CMK (cell line): ENCODE measurements around the gene IGF2BP3.
"Not testable (repeated sequence)": the region's sequence is repeated elsewhere in the genome, so short reads cannot be mapped to it uniquely, and the experiment has no call there.

Experiments
- DNase-seq: peaks from one replicate; pipeline ENCODE4 v3.0.0-alpha.2; 2010; ENCODE audit warnings: low read depth

Gene IGF2BP3

DNA sequence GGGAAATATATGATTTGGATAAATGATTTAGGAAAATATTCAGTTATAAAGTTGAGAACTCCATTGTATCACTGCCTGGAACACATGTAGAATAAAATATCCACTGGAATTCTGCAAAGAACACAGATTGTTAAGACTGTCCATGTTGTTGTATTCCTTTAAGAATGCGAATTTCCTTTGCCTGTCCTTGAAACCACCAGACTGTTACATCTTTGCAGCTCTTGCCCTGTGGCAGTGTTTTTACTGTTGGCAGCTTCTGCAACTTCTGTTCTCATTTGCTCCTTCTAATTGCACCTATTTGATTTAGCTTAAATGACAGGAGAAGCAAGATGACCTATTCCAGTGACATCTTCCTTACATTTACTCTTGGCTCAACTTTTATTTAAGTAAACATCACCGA, 131.4 kb downstream of the IGF2BP3 start:
- no peak for DNase-seq

DNA sequence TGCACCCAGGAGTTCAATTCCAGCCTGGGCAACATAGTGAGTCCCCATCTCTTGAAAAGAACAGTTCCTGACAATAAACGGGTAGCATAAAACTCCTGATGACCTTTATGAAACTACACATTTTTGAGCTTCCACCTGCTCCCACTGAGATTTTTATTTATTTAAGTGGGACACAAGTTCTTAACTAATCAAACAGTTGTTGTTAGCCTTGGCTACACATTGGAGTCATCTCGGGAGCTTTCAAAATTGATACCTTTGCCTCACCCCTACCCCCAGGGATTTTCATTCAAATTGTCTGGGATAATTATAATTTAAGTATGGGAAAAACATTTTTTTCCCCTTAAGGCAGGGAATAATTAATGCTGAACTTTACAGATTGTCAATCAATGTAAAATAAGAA, 131.9 kb downstream of the IGF2BP3 start:
- DNase-seq: no peak

DNA sequence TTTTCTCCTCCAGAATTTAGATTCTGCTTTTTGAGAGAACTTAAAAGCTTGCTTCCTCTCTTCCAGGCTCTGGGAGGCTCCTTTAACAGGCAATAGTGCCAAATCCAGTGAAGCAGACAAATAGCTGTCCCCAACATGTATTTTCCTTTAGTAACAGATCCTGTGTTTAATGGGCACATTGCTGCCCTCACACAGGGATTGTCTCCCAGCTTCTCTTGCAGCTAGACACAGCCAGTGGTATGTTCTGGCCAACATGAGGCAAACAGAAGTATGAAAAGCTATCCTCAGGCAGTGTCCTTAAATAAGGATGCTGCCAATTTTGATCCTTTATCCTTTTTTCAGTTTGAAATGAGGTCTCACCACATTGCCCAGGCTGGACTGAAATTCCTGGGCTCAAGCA, 132.9 kb downstream of the IGF2BP3 start:
- no peak for DNase-seq

DNA sequence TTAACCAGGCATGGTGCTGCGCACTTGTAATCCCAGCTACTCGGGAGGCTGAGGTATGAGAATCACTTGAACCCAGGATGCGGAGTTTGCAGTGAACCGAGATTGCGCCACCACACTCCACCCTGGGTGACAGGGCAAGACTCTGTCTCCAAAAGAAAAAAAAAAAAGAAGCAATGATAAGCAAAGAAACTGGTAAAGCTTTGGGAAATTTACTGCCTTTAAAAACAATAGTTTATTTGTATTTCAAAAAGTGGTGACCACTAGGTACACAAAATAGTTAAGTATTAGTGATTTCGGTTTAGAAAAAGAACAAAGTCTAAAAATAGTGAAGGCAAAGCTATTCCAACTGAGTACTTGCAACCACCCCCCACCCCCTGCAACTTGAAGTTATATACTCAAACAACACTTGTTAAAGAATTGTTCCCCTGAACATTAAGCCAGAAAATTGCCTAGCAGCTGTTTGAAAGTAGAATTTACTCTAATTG, 133.4 kb downstream of the IGF2BP3 start:
- DNase-seq: no peak

DNA sequence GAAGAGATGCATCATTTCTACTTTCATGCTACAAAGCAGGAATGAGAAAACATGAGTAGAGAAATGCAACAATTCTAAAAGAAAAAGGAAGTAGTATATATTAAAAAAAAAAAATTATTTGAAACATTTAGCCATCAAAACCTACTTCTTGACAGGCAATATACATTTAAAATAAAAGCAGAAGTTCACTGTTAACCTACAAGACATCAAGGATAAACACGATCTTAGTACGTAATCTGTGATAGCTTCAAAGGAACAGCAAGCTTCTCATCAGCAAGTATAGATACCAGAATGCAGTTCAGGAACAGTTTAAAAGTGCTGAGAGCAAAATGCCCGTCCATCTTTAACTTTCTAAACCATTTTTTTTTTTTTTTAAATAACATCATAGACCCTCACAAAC, 134.2 kb downstream of the IGF2BP3 start:
- DNase-seq: no peak

DNA sequence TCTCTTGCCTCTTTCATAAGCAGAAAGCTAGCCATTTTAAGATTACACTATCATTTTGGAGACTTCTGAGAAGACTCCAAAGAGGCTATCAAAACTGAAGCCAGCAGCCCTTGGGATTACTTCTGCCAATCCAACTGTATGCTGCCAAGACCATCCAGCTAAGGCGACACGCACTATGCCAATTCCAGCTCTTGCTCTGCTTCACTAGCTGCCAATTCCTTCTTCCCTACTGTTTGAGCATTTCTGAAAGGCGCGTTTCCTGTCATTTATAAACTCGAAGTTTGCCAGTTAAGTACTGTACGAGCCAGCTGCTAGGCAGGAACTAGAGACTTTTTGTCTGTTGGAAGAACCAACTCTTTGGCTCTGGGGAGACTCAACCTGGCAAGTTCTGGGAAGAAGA, 134.7 kb downstream of the IGF2BP3 start:
- no peak for DNase-seq

DNA sequence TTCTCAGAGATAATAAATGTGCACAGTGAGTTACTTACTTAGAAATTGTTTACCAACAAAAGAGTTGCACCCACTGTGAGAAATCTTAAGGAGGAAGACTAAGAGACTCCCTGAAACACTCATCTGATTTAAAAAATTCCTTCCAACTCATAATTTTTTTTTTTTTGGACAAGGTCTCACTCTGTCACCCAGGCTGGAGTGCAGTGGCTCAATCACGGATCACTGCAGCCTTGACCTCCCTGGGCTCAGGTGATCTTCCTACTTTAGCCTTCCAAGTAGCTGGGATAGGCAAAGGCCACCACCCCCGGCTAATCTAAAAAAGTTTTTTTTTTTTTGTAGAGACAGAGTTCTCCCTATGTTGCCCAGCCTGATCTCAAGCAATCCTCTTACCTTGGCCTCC, 135.2 kb downstream of the IGF2BP3 start:
- no peak for DNase-seq

DNA sequence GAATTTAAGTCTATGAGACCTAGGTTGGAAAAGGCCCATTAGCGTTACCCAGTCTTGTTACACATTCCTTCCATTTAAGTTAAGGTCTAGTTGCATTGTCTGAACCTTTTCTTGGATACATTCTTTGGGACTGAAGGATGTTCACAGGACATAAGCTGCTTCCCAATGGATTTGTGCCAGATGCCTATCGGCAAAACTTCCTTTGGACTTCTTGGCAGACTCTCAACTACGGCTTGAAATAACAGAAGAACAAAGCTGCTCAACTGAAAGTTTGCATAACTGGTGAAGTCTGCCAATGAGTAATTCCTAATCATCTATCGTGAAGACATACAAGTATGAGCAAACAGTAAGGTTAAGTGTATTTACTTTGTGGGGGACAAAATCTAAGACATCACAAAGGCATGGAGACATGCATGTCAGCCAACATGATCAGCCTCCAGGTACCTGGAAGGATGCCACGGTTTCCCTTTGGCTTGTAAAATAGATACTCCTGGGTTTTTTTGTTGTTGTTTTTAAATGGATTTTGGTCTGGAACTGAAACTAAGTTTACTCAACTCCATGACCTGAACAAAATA, 135.7 kb downstream of the IGF2BP3 start:
- DNase-seq: no peak

DNA sequence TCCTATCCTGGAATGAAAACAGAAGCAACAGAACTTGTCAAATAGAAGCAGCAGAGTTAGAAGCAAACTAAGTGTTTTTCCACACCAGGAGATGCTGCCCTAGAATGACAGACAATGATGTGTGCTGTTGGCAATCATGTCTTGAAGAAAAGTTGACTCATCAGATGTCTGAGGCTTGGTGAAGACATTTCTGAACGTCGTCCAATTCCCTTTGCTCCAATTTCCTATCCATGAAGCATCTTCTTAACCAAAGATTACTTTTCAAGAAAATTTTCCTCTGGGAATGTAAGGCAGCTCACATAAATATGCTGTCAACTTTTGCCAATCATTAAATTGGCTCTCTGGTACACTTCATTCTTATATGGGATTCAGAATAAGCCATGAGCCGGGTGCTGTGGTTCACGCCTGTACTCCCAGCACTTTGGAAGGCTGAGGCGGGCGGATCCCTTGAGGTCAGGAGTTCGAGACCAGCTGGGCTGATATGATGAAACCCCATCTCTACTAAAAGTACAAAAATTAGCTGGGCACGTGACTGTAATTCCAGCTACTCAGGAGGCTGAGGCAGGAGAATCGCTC, 136.5 kb downstream of the IGF2BP3 start:
- no peak for DNase-seq

DNA sequence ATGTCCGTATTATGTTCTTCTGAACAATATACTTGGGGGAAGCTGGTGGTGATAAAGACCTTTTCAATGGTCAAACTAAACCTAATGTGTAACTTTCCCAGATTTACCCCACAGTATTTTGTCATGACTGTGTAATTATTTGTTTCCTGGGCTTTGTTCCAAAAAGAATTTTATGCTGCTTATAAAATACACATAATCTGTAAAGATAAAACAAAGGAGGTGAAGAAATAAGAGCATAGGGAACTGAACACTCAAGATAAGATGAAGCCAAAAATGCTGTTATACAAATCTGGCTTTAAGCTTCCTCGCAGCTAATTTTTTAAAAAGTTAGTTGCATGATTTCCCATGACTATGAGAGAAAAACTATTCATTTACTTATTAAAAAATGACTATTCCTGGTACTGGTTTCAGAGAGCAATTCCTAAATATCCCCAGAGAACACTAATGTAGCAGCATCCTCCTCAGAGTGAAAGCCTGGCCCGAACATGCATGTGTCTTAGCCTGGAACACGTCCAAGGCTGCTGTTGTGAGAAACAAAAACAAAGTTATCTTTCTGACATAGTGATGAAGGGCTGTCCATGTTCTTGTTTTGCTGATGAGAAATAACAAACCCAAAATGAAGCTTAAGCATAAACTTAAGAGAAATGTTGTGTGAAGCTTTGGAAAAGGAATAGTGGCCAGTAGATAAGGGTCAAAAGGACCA, 137.2 kb downstream of the IGF2BP3 start:
- DNase-seq: no peak

DNA sequence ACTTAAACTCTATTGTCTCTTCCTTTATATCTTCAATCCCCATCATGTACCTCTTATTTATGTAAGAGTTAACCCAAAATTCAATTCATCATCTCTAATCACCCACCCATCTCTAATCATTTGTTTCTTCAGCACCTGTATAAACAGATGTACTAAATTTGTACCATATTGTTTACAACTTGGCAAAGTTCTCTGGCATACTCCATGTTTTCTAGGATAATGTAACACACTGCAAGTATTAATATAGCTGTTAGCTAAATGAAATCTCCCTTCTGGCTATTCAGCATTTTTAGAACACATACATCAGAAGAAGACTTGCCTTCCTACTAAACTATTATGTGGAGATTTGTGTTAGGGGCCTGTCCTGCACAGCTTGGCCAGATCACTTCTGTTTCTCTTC, 138.1 kb downstream of the IGF2BP3 start:
- DNase-seq: no peak

DNA sequence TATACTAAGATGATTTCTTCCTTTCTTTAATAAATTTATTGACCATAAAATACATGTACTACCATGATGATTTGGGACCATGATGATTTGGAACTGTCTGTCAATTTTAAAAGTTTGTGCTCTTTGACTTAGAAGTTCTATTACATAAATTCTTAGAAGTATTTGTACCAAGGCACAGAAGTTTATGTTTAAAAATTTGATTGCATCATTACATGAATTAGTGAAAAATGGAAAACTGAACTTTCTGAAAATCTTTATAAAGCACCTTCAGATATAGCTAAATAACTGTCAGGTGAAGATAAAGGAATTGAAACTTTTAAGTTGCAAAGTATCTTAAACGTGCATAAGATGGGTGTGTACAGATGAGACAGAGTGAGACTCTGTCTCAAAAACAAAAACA, 139.2 kb downstream of the IGF2BP3 start:
- no peak for DNase-seq

DNA sequence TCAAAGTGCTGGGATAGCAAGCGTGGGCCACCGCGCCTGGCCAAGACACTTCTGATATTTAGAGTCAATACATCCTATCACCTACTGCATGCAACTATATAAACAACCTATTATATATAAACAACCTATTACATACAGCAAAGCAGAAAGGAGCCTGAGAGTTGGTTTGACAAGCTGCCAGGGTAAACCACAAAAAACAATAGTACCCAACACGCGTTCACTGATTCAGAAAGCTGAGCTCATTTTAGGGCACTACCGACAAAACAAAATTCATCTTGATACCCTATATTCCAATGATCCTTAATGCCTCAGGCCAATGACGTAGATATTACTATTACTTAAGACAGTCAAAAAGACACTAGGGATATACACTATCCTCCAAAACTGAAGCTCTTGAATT, 154.9 kb downstream of the IGF2BP3 start:
- DNase-seq: no peak

DNA sequence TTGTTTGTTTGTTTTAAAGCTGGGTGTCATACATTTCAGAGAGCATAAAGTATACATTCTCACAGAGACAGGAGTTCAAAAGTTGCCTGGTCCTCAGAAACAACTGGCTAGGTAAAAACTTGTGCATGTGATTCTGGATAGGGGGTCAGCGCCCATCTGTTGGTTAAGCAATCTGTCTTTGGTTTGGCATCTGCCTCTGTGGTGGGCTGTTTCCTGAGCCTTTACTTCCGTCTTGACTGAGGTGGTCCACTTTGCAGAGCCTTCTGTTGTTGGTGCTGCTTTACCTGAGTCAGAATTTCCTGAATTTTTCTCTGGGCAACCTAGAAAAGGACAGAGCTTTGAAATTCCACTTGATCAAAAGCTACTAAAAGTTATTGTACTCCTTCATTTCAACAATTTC, 158.2 kb downstream of the IGF2BP3 start:
- DNase-seq: not testable (repeated sequence)

DNA sequence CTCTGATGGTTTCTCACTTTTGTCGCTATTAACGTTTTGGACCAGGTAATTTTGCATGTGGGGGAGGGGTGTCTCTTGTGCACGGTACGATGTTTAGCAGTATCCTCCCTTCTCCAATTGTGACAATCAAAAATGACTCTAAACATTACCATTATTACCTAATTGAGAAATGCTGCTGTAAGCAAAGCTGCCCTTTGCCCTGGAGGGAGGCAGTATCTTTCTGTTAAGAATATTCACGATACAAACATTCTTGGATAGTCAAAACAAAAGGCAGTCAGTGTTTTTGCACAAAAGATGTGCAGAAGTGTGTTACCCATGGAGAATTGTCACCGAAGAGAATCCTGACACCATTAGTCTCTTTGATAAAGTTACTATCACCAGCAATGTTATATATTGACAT, 161.5 kb downstream of the IGF2BP3 start:
- DNase-seq: no peak

DNA sequence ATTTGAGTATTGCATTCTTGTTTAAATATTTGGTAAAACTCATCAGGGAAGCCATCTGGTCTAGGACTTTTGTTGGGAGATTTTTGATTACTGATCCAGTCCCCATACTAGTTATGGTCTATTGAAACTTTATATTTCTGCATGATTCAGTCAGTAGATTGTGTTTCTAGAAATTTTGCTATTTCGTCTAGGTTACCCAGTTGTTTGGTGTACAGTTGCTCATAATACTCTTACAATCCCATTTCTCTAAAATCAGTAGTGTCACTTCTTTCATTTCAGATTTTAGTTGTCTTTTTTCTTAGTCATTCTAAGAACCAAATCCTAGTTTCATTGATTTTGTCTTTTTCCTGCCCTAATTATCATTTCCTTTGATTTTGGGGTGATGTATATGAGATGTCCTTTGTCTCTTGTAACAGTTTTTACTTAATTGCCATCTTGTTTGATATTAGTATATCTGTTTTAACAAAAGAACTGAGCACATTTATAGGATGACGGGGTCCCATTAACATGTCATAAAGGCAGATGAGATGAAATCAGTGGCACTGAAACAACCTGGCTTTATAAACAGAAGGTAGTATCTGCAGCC, 163.3 kb downstream of the IGF2BP3 start:
- DNase-seq: no peak

DNA sequence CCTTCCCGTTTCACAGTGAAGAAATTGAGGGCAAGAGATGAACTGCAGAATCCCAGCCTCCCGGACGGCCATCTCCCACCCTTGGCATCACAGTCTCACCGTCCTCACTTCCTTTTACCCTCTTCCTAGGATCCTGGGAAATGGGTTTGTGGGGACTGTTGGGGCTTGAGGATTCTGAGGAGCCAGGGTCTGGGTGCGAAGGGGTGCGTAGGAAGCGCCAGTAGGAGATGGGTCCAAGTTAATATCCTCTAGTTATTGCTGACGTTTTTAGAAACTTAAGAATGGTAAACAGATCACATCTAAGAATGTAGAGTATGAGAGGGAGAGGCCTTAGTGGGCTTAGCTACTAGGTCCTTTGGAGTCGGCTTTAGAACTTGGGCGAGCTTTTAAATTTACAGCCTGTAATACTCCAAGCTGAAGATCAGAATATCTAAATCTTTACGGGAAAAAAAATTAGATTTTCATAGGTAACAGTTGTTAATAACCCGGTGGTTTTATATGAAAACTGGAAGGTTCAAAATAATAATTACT, 170.5 kb downstream of the IGF2BP3 start:
- DNase-seq: no peak

DNA sequence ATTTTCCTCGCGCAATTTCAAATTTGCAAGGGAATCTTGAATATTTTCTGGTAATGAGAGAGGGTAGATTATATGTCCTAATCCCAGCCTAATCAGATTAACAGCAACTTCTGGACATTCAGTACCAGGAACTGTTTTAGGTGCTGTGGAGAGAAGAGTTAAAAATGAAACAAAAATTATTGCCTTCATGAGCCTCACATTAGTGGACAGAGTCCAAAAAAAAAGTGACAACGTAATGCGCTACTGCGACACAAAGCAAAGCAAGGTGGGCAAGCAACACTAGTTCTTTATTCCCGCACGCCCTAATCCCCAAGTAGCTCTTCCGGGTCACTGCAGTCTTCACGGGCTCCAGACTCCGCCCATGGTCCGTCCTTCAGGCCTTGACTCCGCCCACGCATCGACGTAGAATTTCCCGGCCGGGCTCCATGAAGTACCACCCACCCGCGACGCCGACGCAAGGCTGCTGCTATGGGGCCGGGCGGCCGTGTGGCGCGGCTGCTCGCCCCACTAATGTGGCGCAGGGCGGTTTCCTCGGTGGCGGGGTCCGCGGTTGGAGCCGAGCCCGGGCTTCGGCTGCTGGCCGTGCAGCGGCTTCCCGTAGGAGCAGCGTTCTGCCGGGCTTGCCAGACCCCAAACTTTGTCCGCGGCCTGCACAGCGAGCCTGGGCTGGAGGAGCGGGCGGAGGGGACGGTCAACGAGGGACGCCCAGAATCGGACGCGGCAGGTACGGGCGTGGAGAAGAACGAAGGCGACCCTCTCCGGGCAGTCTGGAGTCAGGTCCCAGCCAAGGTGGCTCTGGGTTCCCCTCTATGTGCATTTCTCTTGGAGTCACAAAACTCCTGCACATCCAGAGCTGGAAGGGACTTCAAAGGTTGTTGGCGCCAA, 171.2 kb downstream of the IGF2BP3 start, which contains the start of gene MALSU1:
MALSU1 (plus strand) TSS at position 455 of the 885 bp plus-strand sequence; CDS start at position 469, 14 bp downstream.
- DNase-seq: peak; percentile 88

DNA sequence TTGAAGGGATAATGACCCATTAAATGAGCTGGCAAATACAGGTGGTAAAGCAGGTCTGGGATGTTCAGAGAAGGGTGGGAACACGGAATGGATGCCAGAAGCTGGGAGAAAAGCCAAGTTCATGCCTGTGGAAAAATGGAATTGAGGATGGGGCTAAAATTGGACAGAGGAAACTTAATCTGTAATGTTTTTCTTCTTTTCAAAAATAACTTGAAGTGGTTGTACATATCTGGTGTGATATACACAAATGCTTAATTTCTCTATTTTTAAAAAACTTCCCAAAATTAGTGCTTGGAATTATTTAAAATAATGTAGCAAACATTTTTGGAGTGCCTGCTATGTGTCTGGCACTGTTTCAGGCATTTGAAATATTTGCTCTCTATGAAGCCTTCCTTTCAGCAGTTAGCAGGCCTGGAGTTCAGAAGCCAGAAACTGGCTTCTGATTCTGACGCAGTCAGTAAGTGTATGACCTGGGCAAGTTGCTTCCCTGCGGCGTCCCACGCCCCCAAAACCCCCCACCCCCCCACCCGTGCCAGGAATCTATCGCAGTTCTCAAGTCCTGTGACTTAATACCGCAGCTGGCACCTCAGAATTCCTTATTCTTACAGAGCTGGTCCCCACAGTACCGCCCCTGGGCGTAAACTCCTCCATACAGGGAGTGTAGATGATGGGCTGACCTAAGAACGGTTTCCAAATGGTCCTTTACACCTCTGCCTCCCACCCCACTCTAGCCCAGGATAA, 172.0 kb downstream of the IGF2BP3 start:
- no peak for DNase-seq

DNA sequence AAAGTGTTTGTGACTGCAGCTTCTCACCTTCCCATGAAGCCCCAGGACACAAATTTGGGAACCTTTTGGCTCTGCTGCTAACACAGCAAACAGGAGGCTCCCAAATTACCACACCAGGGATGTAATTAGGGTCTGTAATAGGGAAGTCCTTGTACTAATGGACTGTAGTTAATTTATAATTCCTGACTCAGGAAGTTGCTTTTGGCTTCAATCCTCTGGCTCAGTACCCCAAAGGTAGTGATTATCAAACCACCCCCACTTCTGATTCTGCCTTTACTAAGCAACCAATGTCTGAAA, 174.9 kb downstream of the IGF2BP3 start:
- no peak for DNase-seq
